Breast epithelium (tissue), 3 donors: Measurements from ENCODE around the gene ZSWIM4.

Source experiments
- CTCF ChIP-seq, 3 donors: fragments of 450-650 bp; IDR thresholded peaks; one replicate each; pipeline ENCODE4 v1.5.1; 2016 to 2017; ENCODE audit warnings: antibody characterized with exemption in 3 of 3, mild to moderate bottlenecking in 3 of 3, moderate library complexity in 3 of 3
- POLR2A ChIP-seq: fragments of 450-650 bp; IDR thresholded peaks from one replicate; pipeline ENCODE4 v1.6.1; 2016; ENCODE audit warnings: antibody characterized with exemption, mild to moderate bottlenecking, moderate library complexity
- POLR2AphosphoS5 ChIP-seq, 3 donors: sonication (generic); formaldehyde crosslinking; IDR thresholded peaks; one replicate each; pipeline ENCODE4 v1.6.1; 2017; ENCODE audit warnings: antibody characterized with exemption in 3 of 3

GRCh38 chr19:13794398-13794756 is 866 bp upstream of the ZSWIM4 start:
- no peak for TF ChIP-seq CTCF (IDR thresholded peaks at IDR 0.05)
- no peak for TF ChIP-seq POLR2A
- TF ChIP-seq POLR2AphosphoS5 (IDR thresholded peaks at IDR 0.05), result peak; percentile 46 to 75 (median 51)
